HG03159 (cell line): ENCODE data around the gene TSPAN9.

Experiments
- ATAC-seq: cut with Tn5 transposase; IDR thresholded peaks from one replicate; pipeline ENCODE4 v1.9.1; 2021; ENCODE audit warnings: mild to moderate bottlenecking, moderate library complexity; ENCODE audit not compliant: unreplicated experiment

TSPAN9 gene, protein sequence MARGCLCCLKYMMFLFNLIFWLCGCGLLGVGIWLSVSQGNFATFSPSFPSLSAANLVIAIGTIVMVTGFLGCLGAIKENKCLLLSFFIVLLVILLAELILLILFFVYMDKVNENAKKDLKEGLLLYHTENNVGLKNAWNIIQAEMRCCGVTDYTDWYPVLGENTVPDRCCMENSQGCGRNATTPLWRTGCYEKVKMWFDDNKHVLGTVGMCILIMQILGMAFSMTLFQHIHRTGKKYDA

DNA sequence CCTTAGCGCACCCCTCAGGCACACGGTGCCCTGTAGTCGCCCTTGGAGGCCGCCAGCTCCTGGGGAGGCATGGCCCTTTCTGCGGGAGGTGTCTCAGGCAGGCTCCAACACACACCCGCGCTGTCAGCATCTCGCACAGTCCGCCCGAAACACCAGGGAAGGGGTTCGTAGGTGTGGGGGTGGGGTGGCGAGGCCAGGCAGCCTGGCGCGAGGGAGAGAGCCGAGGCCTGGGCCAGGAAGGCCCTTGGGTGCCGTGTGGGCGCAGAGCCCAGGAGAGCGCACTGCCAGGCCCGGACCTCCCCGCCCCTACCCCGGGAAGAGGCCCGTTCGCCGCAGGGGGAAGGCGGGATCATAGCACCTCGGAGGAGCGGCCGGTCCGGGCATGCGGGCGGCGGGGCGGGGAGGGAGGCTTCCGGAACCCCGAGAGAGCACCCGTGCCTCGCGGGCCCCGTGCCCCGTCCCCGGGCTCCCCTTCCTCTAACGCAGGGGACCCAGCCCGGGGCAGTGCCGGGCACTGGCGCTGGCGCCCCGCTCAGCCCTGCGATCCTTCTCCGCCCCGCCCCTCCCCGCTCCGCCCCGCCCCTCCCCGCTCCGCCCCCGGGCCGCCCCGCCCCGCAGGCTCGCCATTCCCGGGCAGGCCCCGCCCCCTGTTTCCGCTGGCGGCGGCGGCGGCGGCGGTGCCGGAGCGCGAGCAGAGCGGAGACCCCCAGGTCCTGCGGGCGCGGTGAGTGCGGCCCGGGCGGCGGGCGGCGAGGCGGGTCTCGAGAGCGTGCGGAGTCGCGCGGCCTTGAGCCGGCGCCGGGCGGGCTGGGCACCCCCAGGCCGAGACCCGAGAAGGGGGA lies at the start of gene TSPAN9:
TSPAN9 (plus strand) TSS at position 650 of the 842 bp plus-strand sequence. CDS start 123,815 bp downstream, outside the sequence.
- peak; percentile 68 for ATAC-seq

DNA sequence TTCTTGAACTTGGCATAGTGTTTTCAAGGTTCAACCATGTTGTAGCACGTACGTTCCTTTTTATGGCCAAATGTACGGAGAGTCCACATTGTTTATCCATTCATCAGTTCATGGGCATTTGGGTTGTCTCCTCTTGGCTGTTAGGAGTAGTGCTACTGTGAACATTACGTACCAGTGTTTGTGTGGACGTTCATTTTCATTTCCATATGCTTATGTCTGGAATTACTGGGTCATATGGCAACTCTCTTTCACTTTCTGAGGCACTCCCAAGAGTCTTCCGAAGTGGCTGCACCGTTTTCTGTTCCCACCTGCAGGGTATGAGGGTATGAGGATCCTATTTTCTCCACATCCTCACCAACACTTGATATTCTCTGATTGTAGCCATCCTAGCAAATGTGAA lies 49.1 kb upstream of the TSPAN9 start:
- ATAC-seq, result no peak

DNA sequence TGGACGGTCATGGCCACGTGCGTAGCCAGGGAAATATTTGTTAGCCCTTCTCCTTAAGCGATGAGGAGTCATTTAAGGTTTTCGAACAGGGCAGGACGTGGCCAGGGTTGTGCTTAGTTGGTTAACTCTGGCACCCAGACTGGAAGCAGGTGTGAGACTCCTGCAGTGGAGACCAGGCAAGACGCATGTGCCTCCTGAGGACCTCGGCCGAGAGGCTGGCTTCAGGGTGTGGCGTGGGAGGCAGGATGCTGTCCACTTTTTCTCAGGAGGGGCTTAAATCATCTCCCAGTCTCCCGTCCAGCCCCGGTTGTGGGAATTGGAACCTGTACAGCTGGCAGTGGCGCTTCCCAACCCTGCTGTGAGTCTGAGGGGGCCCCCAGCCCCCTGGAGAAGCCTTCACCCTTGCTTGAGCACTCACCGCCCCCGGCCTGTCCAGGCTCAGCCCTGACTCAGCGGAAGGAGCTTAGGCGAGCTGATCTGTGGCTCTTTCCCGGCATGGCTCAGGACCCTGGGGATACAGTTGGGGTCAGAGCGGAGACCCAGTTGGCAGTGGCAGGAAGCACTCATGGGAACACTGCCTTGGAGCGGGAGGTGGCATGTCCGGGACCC lies 46.3 kb upstream of the TSPAN9 start:
- no peak for ATAC-seq

DNA sequence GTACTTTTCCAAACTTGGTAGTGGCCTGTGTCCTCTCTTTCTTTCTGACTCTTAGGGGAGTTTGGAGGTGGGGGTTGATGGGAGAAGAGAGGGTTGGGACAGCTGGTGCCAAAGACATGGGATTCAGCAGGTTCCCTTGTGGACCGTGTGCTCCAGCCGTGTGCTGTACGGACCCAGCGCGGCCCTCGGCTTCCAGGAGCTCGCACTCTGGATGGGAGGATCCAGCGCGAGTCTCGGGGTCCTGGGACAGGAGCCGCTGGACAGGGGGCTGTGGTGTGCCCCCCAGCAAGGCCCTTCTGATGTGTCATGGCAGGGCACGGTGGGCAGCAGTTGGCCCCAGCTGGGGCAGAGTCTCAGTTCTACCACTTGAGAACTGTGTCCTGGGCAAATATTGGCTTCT lies 45.0 kb upstream of the TSPAN9 start:
- no peak for ATAC-seq

DNA sequence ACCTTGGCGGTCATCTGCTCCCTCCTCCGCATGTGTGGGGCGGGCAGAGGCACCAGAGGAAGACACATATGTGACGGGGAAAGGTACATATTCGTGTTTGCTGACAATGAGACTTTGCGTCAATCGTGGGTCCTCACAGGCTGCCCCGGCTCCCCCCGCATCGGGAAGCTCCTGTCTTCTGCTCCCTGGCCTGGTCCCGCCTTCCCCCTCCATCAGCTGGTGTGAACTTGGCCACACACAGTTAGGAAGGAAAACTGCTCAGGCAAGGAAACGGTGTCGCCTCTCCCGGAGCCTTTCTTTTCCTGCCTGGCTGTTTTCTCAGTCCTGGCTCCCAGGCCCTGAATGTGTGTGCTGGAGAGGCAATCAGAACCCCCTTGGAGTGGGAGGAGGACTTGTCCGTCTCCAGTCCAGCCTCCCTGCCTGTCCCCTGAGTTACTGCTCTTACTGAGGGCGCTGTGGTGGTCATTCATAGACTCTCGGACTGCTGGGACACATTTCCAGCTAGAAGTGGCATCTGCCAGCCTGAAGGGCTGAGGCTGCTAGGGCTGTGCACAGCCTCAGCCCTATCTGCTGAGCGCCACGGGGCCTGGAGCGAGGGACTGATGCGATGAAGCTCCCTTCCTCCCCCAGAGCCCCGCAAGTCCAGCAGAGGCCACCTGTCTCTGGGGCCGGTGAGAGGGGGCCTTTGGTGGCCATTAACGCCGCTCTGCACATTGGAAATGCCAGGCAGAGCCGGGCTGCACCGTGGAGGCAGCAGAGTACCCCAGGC lies 44.2 kb upstream of the TSPAN9 start:
- no peak for ATAC-seq

DNA sequence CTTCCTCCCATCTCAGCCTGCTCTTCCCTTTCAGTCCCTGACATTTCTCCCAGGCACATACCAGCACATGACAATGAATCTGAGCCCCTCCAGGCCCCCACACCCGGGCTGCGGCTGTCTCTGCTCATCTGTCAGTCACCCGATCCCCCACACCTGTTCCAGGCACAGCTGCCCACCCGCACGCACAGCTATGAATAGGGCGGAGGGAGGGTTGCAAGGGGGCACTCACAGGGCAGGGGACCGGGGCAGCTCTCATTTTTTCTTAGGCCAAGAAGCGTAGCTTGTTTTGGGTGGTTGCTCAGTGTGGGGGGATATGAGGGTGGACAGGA lies 43.7 kb upstream of the TSPAN9 start:
- ATAC-seq, result no peak

DNA sequence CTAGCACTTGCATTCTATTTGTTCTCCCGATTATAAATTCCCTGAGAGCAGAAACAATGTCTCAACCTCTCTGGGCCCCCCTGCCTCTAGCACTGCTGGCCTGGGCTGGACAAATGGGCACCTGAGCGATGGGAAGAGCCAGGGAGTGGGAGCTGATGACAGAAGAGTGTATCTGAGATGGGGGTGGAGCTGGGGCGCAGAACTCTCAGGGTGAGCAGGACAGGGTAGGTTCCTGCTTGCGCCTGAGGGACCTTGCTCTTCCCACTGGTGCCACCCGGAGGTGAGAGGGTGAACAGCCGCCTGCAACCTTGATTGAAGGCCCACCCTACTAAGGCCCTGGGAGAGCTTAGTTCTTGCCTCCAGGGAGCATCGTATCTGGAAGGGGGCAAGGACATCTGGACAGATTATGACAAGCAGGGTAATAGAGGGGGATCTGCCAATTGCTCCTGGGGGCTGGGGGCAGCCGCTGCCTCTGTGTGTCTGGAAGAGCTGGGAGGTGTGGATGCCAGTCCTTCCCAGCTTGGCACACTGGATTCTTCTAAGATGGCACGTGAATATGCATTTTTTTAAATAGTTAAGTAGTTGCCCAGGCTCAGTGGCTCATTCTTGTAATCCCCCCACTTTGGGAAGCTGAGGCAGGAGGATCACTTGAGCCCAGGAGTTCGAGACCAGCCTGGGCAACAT lies 43.0 kb upstream of the TSPAN9 start:
- peak; percentile 63 for ATAC-seq

DNA sequence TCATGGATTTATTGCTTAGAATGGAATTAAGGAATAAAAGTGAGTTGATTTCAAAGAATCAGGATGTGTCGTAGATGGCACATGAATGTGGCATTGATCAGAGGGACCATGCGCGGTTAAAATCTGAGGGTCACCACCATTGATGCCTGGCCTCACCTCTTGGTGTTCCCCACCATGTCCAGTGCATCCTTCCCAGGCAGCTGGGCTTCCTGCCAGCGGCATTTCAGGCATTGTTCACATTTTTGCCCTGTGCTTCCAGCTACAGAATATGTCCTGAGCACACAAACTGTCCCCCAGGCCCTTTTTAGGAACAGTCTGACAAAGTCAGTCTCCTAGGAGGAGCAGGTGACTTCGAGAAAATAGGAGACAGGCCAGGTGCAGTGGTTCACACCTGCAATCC lies 42.0 kb upstream of the TSPAN9 start:
- ATAC-seq, result no peak

DNA sequence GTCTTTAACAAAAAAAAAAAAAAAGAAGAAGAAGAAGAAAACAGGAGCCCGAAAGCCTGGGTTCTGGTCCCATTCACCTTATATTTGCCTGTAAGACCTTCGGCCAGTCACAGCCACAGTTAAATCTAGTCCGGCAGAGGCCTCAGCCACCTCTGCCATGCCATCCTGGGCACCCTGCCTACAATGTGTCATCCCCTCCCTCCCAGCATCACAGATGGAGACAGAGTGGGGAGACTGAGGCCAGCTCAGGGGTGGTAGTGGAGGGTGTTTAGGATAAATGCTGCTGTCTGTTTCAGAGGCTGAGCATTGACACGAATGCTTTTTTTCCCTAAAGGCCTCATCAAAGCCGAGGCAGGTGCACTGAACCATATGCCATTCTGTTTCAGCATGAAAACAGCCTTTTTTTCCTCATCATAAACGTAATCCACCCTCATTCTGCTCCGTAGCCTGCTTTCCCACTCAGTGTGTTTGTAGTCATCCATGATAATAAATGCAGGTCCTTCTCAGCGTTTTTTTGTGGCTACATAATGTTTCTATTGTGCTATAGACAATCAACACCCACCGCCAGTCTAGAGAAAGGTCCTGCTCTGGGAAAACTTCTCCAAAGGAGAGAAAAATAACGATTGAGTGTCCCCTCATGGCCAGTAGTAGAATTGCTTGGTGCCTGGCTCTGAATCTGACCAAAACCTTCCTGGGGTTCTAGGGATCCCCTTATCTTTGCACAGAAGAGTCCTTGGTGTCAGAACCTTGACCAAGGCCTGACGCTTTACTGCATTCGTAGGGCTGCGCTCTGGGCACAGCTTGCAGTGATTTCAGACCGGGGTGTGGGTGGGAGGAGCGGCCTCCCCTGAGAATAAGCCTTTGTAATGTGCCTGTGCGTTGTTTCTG lies 41.1 kb upstream of the TSPAN9 start:
- ATAC-seq, result no peak

DNA sequence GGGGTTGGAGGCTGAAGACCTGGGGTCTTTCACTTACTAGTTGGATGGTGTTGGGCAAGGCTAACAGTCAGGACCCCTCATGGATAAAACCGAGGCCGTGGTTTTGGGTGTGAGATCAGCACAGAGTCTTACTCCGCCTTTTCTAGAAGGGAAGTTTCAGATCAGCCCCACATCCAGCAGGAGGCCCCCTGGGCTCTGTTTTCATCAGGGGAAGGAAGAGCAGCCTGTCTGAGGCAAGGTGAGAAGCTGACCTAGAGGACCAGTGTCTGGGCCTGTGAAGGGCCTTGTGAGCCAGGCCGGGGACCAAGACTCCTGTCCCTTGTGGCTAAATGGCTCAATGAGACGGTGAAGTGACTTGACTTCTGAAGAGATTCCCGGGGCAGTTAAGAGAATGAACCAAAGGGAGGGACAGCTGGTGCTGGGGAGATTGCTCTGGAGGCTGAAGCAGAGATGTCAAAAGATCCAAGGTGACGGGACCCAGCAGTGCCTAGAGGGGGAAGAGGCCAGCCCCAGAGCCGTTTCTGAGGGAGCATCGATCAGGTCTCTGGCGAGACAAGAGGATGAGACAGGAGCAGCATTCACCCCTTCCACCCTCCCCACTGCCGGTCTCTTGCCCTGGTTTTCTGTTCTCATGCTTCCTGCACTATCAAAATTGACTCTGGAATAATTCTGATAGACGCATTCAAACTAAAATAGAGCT lies 40.1 kb upstream of the TSPAN9 start:
- ATAC-seq, result no peak

DNA sequence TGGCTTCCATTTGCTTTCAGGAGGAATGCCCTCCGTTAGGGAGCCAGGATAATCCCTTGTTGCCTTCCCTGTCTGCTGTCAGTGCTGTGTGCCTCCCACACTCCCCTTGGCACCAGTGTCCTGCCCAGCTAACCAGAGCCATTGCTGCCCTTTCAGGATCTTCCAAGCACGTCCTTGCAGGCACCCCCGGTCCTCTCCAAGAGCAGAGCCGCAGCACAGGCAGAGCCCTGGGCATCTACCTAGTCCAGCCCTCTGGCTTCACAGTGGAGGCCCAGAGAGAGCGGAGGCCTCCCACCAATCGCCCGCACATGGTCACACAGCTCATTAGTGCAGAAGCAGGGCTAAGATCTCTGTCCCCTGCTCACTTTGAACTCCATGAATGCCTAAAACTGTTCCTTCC lies 39.0 kb upstream of the TSPAN9 start:
- no peak for ATAC-seq

DNA sequence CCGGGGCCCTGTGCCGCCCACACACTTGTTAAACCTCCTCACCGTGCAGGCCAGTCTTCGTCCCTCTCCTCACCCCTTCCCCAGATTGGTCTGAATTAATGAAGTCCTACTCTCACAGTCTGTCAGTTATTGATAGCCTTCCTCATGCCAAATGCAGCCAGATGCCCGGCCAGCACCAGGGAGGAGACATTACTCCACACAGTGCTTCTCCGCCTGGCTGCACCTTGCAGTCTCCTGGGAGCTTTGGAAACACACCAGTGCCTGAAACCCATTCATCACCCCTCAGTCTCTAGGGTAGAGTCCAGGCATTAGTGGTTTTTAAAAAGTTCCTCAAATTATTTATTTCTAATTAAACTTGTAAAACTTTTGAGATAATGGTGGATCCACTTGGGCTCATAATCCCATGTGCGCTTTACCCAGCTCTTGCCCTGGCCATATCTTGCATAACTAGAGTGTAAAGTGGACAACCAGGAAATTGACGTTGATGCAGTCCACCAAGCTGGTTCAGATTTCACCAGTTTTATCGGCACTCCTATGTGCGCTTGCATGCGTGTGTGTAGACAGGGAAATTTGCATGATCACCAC lies 38.2 kb upstream of the TSPAN9 start:
- no peak for ATAC-seq

DNA sequence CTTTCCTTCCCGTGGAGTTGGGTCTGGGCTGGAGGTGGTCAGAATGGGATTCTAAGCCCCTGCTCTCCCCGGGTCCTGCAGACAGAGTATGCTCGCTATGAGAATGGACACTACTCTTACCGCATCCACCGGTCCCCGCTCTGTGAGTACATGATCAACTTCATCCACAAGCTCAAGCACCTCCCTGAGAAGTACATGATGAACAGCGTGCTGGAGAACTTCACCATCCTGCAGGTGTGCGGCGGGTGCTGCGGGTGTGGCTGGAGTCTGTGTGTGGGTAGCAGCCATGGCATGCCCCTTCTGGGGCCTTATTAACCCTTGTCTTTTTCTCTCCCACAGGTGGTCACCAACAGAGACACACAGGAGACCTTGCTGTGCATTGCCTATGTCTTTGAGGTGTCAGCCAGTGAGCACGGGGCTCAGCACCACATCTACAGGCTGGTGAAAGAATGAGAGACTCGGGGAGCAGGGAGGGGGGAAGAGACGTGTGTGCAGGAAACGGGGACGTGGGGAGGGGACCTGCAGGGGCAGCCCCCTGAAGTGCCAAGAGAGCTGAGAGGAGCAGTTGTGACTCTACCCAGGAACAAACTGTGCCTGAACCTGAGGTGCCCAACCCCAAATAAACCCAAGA lies 37.0 kb upstream of the TSPAN9 start:
- ATAC-seq, result no peak

DNA sequence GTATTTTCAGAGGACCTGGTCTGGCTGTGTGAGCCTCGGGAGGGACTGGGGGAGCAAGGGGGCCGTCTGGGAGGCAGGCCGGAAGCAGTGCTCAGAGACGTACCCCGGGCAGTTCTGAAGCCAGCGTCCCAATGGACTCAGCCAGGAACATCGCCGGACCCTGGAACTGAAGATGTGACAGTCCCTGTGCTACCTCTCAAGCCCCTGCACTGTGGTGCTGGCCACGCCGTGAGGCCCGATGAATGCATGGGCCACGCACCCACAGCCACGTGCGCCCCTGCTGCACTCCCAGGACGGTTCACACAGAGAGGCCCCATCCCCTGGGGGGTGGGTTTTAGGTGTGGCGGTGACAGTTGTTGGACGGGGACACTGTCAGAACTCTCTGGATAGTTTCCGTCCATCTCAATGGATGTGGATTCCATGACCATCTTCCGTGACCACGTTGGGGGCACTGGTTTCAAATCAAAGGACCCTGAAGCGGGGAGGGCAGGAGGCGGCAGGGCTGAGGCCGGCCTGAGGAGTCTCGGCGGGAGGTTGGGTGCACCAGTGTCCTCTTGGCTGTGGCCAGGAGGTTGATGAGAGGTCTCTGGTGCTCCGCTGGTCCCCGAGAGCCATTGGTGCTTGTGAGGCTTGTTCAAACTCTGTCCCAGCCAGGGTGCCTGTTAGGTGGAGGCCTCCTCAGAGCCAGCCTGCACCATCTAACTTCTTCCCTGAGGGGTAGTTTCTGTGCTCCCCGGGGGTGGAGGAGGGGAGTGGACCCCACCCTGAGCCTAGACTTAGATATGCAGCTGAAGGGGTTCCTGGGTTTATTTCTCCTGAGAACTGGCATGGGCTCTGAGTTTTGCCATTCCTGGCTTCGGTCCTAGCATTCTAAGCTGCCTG lies 36.3 kb upstream of the TSPAN9 start:
- no peak for ATAC-seq

DNA sequence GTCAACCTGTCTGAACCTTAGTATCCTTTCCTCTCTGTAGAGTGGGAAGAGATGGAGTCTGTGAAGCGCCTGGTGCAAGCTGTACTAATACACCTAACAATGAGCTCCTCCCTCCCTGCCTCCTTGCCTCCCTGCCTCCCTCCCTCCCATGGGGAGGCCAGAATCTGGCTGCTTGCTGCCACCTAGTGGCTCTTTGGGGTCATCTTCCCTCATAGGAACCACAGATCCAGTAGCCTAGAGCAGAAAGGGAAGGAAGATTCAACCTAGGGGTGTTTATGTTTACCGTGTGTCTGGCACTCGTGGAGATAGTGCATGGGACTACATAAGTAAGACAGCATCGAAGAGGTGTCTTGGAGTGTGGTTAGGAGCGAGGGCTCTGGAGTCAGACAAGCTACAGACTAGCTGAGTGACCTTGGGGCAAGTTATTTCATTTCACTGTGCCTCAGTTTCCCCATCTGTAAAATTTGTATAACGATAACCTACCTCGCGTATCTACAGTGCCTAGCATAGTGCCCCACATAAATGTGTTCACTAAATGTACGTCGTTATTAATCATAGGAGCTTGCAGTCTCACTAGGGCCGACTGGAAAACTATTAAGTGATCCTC lies 35.5 kb upstream of the TSPAN9 start:
- no peak for ATAC-seq

DNA sequence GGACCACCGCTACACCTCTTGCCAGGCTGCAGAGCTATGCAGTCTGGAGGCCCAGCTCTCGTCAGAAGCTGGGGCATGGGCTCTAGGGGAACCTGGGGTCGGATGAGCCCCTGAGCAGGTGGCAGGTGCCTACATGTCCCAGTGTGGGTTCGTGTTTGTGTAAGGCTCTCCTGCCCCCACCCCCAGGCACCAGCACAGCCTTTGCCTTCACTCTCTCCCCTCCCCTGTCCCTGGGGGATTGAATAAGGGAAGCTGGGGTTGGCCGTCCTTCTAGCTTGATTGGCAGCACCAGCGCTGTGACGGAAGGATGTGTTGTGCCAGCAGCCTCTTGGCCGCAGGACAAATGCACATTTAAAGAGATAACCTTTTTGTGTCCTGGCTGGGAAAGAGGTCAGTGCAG lies 34.8 kb upstream of the TSPAN9 start:
- no peak for ATAC-seq

DNA sequence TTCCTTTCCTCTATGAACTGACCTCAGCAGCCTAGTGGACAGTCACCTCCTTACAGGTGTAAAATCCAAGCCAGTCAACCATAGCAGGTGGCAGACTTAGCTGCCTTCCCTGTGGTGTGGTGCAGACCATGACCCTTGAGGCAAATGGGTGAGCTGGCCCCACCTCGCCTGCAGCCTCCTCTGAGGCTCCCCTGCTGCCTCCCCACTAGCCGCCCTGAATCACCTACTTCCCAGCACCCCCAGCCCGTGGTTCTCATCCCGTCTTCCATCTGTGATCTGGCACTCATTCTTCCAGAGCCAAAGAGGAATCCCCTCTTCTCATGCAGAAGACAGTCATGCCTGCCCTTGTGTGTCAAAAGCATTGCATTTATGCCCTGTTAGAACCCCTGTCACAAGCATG lies 34.4 kb upstream of the TSPAN9 start:
- no peak for ATAC-seq
